VCaP (cell line): ENCODE data around the gene NRAS.

ENCODE experiments used
- H3K27ac ChIP-seq: fragments of 450-650 bp; 2 replicates; pipeline ENCODE4 v1.5.1; 2017
- TF ChIP-seq, protein P1 (sequence below): fragments of 450-650 bp; conservative IDR thresholded peaks from 2 replicates; pipeline ENCODE4 v1.5.1; 2017; ENCODE audit warnings: mild to moderate bottlenecking, moderate library complexity

Gene NRAS

DNA sequence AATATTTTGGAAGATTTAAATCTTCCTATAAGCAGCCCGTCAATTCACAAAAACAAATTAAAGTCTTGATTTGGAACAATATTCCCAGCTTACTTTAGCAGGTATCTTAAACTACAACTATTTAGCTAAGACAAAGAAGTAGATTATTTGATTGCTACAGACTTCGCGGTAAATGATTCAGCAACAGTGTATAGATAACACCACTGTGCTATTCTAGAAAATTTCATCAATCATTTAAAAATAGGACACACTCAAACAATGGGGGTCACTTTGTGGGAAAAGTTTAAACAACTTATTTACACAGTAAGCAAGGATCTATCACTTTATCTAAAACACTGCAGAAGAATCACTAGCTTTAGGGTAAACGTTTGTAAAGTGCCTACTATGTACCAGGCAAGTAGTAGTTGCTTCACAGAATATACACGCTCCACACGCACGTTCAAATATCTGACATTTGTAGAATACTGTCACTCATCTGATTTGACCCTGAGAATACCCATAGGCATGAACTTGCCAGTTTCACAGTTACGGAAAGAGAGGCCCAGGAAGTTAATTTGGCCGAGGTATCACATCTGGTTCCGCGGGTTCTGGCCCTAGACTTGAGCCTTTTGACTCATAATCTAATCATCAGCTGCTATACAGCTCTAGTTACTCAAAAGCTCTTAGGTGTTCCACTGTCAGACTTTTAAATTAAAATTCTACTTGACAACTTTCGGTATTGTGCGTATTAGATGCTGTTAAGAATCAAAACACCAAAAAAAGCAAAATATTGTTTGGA, 47.6 kb downstream of the NRAS start:
- H3K27ac ChIP-seq, result peak overlapping the region; percentile 36
- TF ChIP-seq, protein P1, sequence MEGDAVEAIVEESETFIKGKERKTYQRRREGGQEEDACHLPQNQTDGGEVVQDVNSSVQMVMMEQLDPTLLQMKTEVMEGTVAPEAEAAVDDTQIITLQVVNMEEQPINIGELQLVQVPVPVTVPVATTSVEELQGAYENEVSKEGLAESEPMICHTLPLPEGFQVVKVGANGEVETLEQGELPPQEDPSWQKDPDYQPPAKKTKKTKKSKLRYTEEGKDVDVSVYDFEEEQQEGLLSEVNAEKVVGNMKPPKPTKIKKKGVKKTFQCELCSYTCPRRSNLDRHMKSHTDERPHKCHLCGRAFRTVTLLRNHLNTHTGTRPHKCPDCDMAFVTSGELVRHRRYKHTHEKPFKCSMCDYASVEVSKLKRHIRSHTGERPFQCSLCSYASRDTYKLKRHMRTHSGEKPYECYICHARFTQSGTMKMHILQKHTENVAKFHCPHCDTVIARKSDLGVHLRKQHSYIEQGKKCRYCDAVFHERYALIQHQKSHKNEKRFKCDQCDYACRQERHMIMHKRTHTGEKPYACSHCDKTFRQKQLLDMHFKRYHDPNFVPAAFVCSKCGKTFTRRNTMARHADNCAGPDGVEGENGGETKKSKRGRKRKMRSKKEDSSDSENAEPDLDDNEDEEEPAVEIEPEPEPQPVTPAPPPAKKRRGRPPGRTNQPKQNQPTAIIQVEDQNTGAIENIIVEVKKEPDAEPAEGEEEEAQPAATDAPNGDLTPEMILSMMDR, result no peak

DNA sequence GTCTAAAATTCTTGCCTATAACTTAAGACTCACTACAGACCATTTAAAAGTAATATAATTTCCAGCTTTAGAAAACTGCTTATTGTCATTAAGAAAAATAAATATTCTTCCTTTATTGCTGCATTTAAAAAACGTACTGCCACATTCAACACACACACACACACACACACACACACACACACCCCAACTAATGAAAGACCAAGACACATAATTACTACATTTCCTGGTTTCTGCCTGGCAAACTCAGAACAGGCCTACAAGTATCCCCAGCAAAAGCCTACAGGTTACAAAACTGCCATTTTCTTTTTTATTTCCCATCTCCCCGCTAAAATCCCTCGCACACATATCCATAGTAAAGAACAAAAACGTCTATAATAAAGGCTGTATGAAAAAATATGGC, 48.2 kb downstream of the NRAS start:
- H3K27ac ChIP-seq, result no peak overlapping the region
- TF ChIP-seq, protein P1, result no peak

DNA sequence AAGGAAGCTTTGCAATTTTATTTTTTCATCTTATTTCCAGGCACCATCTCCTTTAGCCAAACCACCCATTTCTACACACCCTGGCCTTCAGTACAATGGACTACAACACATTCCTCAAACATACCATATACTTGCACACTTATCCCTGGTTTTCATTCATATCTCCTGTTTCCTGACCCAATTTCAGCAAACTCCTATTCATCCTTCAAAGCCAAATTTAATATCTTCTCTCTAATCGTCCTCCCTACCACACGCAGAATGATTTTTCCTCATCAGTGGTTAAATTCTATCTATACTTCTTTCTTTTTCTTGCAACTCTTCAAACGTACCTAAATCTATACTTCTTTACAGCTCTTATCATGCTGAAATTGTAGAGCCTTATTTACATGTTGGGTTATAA, 49.6 kb downstream of the NRAS start:
- TF ChIP-seq, protein P1, result no peak
- H3K27ac ChIP-seq, result no peak overlapping the region

DNA sequence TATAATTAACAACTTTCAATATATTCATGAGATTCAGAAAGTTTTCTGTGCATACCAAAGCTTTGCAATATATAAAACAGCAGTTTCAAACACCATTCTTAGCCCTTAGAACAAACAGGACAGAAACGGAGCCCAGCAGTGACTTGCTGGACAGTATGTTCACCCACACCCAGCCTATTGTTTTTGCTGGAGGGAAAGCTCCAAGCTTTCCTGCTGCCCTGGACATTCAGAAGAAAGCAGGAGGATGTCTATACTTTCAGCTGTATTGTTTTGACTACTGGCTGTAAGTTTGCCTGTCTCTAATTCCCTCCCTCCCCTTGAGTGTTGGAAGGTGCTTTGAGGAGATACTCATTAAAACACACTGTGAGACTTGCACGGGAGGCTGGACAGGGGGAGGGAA, 56.3 kb downstream of the NRAS start:
- no peak overlapping the region for H3K27ac ChIP-seq
- TF ChIP-seq, protein P1, result no peak
